HPDE6-E6E7 (cell line): ENCODE data around the gene MIR17HG.
"Not testable (repeated sequence)": the region's sequence is repeated elsewhere in the genome, so short reads cannot be mapped to it uniquely, and the experiment has no call there.

ENCODE experiments used
- DNase-seq: peaks from one replicate; pipeline ENCODE4 v3.0.0; 2011; ENCODE audit warnings: missing footprints; ENCODE audit errors: extremely low spot score

Gene MIR17HG

GRCh38 chr13:91347996-91348905 lies 764 bp downstream of the MIR17HG start:
- DNase-seq: peak; percentile 58

DNA sequence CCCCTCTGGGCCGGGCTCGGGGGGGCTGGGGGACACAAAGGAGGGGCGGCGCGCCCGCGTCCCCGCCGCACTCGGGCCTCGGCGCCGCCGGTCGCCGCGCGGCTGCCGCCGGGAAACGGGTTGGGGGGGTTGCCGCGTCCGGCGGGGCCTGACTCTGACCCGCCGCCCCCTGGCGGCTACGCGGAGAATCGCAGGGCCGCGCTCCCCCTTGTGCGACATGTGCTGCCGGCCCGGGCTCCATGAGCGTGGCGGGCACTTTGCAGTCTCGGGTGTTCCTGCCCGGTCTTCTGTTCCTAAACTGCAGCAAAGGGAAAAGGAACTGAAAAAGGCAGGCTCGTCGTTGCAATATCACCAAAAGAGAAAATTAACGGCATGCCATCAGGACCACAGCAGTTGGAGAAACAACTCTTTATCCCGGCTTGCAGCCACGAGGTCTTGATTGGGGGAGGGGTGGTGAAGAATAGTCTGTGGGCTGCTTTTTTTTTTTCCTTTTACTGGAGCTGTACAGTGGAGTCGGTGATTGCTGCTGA lies 1.5 kb downstream of the MIR17HG start:
- peak; percentile 74 for DNase-seq

DNA sequence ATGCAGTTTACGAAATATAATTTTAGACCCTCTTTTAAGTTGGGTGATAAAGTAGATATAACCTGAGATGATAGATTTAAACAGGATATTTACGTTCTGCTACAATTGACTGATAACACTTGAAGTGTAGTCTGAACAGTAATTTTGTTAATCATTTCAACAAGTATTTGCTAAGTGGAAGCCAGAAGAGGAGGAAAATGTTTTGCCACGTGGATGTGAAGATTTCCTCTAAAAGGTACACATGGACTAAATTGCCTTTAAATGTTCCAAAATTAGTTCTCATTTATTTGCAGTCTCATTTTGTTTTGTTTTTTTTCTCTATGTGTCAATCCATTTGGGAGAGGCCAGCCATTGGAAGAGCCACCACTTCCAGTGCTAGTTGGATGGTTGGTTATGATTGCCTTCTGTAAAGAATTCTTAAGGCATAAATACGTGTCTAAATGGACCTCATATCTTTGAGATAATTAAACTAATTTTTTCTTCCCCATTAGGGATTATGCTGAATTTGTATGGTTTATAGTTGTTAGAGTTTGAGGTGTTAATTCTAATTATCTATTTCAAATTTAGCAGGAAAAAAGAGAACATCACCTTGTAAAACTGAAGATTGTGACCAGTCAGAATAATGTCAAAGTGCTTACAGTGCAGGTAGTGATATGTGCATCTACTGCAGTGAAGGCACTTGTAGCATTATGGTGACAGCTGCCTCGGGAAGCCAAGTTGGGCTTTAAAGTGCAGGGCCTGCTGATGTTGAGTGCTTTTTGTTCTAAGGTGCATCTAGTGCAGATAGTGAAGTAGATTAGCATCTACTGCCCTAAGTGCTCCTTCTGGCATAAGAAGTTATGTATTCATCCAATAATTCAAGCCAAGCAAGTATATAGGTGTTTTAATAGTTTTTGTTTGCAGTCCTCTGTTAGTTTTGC lies 2.8 kb downstream of the MIR17HG start:
- no peak for DNase-seq

GRCh38 chr13:91351123-91351522 lies 3.6 kb downstream of the MIR17HG start:
- DNase-seq: no peak

- DNase-seq: no peak
These were observed 4.5 kb downstream of the MIR17HG start for GRCh38 chr13:91351980-91352379.

- not testable (repeated sequence) for DNase-seq
These were observed 5.4 kb downstream of the MIR17HG start for GRCh38 chr13:91352891-91353290.

GRCh38 chr13:91353494-91353893 lies 6.0 kb downstream of the MIR17HG start:
- DNase-seq: no peak

- no peak for DNase-seq
These were observed 7.8 kb downstream of the MIR17HG start for GRCh38 chr13:91355099-91355825.

DNA sequence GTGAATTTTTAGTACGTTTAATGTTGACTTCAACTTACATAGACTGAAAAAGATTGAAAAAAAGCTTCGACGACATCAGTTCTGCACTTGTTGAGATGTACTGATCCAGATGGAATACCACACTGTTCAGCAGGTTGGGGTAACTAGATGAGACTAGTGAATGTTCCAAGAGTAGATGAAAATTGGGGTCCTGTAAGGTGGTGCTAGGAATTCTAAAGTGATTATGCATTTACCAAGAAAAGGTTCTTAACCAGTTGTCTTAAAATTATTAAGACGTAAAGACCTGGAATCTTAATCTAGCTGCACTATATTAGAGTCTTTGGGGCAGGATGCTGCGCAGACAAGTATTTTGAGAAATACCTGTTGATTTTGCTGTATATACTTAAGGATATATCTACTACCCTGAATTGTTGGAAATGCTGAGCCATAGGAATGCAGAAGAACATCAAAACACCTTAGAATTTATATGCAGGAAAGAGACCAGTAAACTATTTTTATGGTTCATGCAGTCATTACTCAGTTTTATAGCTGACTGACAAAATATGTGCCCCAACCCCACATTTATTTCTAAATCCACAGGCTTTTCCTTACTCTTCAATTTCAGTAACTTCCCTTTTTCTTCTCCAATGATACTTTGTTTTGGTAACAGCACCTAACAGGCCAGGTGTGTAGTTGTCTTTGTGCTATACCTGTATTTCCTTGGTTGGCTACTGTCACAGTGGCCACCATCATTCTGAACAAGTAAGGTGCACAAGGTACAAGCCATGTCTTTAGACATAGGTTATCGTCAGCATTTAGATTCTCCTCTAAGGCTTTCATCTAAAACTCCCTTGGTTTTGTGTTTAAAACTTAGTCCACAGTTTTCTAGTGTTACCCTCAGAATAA lies 8.6 kb downstream of the MIR17HG start:
- DNase-seq: no peak

GRCh38 chr13:91356919-91357612 lies 9.6 kb downstream of the MIR17HG start:
- no peak for DNase-seq

GRCh38 chr13:91357613-91358386 lies 10.3 kb downstream of the MIR17HG start:
- no peak for DNase-seq

- no peak for DNase-seq
These were observed 10.9 kb downstream of the MIR17HG start for GRCh38 chr13:91358387-91358782.

DNA sequence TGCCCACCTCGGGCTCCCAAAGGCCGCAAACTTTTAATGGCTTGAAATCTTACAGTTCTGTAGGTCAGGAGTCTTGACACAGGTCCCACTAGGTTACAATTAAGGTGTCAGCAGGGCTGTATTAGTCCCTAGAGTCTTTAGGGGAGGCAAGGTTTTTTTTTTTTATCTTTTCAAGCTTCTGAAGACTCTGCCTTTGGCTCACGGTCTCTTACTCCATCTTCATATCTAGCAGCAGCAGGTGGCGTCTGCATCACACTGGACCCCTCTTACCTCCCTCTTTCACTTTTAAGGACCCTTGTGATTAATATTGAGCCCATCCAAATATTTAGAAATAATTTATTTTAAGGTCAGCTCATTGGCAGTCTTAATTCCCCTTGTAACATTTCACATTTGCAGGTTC lies 11.6 kb downstream of the MIR17HG start:
- DNase-seq: no peak

- no peak for DNase-seq
These were observed 12.1 kb downstream of the MIR17HG start for GRCh38 chr13:91359631-91360030.

DNA sequence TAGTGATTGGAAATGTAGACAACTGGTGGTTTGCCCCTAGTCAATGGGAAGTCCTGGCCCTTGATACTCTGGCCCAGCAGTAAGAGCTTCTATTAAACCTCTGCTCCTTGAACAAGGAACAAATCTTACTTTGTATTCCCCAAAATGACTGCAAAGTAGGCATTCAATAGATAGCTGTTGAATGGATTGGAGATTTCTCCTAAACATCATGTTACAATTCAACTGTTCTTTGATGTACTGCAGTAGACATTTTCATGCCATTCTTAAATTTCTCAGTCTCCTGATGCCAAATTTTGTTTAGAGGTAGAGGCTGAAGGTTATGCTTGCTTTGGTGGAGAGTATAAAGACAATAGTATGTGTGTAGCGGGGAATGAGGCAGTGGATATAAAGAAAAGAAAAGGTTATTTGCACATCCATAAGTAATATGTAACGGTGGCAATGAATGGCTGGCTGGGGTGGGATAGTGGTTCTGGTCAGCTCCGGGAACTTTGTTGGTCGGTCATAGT lies 12.8 kb downstream of the MIR17HG start:
- DNase-seq: no peak

DNA sequence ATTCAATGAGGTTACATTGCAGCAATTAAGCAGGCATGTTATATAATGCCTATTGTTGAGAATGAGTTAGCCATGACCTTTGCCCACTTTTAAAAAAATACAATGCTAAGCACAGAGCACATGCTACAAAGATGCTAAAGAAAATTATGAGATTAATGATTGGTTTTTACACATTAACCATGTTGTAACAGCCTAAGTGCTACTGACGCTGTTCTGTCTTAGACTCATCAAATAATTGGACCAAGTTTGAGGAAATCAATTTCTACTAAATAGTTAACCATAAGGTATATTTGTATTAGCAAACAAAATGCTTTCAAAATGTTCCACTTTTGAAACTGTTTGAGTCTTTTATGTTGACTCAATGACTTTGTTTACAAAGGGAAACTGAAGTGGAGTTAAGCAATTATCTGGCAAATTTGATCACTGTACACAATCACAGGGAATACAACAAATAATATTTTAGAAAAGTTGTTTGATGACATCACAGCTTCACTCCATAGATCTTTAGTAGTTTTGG lies 14.3 kb downstream of the MIR17HG start:
- DNase-seq: no peak

GRCh38 chr13:91362908-91363307 lies 15.4 kb downstream of the MIR17HG start:
- no peak for DNase-seq

- no peak for DNase-seq
These were observed 20.6 kb downstream of the MIR17HG start for GRCh38 chr13:91368101-91368500.
